Caki2 (cell line): ENCODE data around the gene EDARADD. TPM values are rescaled to one million over a fixed set of nuclear protein-coding genes. Genes with fewer than 3 reads are reported as not detected.

ENCODE experiments used
- DNase-seq: peaks from one replicate; pipeline ENCODE4 v3.0.0-alpha.2; 2015; ENCODE audit warnings: low read depth
- in situ Hi-C: cut with HindIII; loops from 2 replicates; pipeline ENCODE4 v1.10.0; 2016; ENCODE audit warnings: low sequenced_read_pairs, low pct_unique_long_range_greater_than_20kb, mixed read lengths
- total RNA-seq: library from RNA; depleted of rRNA; stranded (reverse); fragments of >200 nt; shearing (Covaris generic); gene quantifications from 2 replicates; pipeline ENCODE4 v1.2.3, GENCODE V29; 2014; ENCODE audit warnings: low replicate concordance

Gene EDARADD
- total RNA-seq, 1 experiment from 2014 or later = not detected

DNA sequence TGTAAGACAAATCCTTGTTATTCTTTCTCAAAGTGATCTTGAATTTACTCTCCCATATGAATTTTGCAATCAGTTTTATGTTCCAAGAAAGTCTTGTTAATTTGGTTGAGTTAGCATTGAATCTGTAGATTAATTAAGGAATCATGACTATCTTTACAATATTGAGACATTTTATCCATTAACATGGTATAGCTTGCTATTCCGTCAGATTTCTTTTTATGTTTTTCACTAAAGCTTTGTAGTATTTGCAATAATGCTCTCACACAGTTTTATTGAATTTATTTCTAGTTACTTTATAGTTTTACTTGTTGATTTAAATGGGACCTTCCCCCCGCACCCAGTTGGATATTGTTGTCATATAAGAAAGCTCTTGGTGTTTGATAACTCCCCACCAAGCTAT lies 5.8 kb upstream of the EDARADD start:
- no peak for DNase-seq
- in situ Hi-C loops = loop anchor here (10.0 kb wide), 1 partner anchor 106 kb away; no protein-coding TSS in a partner anchor

DNA sequence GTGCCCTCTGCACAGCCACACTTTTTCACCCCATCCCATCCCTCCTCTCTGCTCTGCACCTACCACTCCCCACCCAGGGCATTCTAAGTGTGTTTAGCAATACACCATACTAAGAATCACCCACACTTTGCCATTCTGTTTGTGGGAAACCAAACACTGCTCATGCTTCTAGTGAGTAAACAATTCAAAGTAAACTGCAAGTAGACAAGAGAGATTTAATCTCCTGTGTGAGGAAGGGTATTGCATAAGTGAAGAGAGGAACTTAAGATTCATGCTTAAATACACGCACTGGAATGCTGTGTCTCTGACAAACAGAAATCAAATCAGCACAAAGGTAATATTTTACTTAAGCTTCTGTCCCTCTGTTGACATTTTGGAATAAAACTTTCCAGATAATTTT lies 4.8 kb upstream of the EDARADD start:
- in situ Hi-C loops = loop anchor here (10.0 kb wide), 1 partner anchor 106 kb away; no protein-coding TSS in a partner anchor
- no peak for DNase-seq

DNA sequence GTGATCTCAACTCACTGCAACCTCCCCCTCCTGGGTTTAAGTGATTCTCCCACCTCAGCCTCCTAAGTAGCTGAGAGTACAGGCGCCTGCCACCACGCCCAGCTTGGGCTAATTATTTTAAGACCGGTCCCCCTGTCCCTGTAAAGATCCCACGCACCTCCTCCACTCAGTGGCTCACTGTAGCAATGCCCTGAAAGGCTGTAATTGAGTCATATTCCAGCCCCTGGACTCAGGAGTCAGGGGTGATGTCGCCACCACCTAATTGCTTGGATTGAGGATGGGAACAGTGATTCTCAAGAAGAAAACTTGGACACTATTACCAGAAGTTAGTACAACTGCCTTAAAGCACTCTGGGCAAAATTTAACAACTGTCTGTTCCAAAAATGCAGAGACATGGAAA lies 3.1 kb upstream of the EDARADD start:
- in situ Hi-C loops = no loop called here
- no peak for DNase-seq

DNA sequence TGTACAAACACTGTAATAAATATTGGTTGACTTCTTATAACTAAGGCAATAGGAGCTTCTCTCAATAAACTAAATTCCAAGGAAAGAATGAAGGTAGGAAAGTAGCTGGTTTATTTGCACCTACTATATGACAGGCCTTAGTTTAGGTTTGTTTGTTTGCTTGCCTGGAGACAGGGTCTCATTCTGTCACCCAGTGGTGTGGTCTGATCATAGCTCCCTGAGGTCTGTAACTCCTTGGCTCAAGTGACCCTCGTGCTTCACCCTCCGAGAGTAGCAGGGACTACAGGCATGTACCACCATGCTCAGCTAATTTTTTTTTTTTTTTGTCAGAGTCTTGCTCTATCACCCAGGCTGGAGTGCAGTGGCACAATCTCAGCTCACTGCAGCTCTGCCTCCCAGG lies 1.9 kb upstream of the EDARADD start:
- in situ Hi-C loops = no loop called here

DNA sequence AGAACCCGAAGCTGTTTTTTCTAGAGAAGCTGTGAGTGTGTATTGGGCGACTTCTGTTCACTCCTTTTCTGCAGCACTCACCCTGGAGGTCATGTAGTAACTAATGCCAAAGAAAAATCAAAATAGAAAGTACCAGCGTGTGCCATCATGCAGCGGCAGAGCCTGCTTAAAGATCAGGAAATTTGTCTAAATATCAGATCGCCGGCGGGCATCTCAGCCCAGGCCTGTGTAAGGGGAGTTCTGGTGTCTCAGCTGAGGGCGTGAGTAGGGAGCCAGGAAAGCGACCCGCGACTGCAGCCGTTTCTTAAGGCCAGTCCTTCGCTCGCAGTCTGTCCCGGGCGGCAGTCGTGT lies 768 bp downstream of the EDARADD start:
- peak; percentile 10 for DNase-seq
- in situ Hi-C loops = no loop called here

More for the DNA sequence above, 1.9 kb upstream of the EDARADD start:
- no peak for DNase-seq

DNA sequence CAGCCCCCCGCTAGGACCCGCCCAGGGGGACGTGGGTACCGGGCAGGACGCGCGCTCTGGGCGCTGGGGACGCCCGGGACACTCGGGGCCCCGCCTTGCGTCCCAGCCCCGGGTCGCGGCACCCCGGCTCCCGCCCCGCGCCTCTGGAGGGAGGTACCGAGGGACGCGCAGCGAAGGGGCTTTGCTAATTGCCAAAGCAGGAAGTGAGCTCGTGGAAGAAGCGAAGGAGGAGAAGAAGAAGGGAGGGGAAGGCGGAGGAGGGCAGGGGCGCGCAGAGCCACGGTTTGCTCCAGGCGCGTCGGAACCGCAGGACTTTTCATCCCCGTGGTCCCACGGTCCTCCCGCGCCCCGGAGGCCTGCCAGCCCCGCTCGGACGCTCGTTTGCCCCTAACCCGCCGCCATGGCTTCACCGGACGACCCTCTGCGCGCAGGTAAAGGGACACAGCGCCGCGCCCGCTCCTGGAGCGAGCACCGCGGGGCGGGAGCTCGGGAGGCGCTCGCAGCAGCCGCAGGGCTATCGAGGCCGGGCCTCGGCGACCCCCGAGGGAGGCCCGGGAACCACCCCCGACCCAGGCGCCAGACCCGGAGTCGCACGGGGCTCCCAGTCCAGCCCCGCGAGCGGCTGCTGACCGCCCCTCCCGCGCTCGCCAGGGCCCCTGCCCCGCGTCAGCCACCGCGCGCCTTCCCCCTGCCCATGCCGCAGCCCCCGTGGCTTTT lies 1.3 kb downstream of the EDARADD start:
- peak; percentile 9 for DNase-seq
- in situ Hi-C loops = no loop called here

DNA sequence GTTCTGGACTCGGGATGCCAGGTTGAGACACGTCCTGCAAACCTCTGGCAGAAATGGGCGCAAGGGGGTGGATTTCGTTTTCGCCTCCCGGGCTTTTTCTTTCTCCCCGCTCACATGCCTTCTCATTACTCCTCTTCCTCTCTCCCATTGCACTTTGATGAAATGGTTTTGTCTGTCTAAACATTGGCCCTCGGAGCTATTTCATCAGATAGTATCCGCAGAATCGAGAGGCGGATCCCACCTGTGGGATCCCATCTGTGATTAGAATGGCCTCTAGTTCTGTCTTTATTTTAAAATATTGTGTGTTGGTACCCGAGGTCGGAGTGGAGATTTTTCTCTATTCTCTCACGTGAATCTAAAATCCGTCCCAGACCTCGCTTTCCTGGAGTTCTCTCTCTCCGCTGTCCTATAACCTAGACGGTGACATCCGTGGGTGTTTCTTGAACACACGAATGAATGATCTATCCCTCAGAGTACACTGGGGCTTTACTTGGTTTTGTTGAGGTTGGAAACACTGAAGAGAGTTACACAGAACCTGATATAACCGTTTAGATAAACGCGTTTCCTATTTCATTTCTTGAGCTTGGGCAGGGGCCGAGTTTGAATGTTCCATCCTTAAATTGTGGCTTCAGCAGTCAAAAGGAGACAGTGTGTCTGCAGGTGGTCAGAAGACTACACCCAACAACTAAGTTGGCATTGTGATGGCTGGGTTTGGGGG lies 2.0 kb downstream of the EDARADD start:
- in situ Hi-C loops = no loop called here
- no peak for DNase-seq

DNA sequence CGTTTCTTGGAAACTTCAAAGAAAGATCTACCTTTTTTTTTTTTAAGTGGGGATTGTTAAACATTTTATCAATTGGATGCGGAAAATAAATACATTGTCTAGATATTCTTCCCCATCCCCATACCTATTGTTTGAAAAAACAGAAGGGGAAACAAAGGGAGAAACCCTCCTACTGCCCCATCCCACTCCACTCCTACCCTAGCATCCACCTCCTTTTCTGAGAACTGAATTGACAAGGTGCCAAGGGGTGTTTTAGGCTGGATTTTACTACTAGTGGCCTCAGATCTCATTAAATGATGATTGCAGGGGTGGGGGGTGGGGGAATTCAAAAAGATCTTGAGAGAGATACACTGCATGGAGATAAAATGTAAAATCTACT lies 2.6 kb downstream of the EDARADD start:
- DNase-seq = no peak
- in situ Hi-C loops = no loop called here

DNA sequence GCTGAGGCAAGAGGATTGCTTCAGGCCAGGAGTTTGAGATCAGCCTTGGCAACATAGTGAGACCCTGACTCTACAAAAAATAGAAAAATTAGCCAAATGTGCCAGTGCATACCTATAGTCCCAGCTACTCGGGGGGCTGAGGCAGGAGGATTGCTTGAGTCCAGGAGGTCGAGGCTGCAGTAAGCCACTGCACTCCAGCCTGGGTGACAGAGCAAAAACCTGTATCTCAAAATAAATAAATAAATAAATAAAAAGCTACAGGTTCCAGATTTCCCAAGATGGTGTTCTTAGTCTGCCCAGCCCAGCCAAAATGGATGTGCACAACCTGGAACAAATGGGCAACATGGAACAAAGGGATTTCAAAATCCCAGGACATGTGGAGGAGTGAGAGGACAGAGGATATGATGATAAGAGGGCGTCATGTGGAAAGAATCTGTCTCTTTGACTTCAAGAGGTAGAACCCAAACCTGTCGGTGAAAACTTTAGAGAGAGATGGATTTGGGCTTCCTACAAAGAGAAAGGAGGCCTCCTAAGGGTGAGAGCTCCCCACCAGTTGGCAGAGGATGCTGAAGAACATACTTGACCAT lies 3.2 kb downstream of the EDARADD start:
- DNase-seq = no peak
- in situ Hi-C loops = no loop called here

DNA sequence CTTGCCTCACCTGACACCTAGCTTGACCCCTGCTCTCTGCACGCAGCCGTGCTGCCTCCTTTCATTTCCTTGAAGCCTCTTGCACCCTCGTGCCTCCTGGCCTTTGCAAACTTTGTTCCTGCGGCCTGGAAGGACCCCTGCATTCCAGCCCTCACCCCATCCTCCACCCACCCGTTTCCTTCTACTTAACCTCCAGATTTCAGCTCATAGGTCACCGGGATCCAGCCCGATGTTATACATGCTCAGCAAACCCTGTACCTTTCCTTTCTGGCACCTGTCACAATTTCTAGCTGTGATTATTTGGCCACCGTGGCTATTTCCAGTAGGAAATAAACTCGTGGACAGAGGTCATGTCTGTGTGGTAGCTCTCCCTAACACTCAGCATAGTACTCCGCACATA lies 4.5 kb downstream of the EDARADD start:
- DNase-seq = no peak
- in situ Hi-C loops = no loop called here

DNA sequence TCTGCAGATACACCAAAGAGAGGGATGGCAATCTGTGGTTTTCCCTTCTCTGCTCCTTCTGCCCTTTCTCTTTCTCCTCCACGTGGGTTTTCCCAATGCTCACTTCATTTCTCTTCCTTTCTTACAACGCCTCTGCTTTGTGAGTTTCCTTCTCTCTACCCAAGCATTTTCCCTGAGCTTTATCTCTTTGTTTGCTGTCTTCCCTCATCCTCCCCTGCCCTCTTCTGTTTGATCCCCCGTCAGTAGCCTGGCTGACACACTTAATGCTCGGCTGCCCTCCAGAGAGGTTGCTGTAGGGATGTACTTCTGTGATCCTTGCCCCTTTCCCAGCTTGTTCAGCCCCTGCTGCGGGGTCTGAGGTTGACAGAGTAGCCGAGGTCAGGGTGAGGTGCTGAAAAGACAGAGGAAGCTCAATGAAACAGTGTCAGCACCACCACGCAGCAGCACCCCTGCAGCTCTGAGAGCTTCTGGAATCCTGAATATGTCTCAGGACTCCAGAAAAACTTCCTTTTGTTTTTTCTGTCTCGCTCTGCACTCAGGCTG lies 6.0 kb downstream of the EDARADD start:
- DNase-seq = no peak
- in situ Hi-C loops = no loop called here

DNA sequence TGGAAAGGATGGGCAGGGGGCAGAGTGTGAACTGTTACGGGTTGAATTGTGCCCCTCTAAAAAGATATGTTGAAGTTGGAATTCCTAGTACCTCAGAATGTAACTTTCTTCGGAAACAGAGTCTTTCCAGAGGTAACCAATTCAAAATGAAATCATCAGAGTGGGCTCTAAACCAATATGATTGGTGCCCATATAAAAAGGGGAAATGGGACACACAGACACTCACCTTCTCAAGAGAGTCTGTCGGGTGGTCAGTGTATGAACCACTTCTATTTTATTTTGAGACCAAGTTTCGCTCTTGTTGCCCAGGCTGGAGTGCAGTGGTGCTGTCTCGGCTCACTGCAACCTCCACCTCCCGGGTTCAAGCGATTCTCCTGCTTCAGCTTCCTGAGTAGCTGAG lies 7.6 kb downstream of the EDARADD start:
- in situ Hi-C loops = no loop called here
- no peak for DNase-seq

DNA sequence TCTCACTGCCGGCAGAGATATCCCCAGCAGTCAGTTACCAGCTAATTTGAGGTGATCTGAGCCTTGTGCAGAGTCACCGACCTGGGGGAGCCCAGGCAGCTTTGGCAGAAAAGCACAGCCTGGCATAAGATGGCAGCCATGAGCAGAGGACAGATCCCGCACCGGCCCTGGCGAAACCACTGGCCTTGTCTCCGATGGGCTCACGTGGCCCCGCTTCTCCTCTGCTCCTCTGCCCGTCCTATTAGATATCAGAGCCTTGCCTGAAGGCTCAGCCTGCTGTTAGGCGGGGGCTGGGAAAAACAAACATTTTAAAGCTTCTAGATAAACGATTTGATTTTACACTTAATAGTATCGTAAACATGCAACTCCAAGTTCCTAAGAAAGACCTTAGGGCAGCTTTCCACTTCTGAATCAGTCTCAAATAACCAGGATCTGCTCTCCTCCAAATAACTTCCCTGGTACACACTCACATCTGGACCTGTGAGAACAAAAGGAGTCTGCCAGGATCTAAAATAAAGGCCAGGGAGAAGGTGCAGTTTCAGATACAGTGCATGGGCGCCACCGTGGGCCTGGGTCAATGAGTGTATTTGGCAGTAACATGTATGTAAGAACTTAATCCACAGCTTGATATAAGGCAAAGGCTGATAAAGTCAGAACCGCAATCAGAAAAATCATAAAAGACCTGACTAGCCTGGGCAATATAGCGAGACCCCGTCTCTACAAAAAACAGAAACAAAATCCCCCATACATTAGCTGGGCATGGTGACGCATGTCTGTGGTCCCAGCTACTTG lies 10.0 kb downstream of the EDARADD start:
- in situ Hi-C loops = no loop called here
- DNase-seq = no peak

DNA sequence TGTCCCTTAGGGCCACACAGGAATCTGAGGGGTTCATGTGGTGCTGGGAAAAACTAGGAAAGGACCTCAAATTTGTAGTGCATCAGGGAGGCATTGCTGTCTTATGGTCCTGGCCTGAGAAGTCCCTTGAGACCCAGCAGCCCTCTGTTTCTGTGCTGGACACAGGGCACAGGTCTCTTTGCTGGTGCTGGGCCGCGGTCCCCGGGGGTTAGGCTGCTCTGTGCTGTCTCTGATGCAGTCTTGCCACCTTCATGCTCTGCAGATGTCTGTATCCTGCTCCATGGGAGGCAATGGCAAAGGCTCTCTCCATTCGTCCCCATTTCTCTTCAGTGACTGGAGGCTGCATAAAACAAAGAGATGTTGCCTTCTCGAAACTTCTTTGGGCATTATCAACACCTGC lies 13.0 kb downstream of the EDARADD start:
- in situ Hi-C loops = no loop called here
- no peak for DNase-seq

DNA sequence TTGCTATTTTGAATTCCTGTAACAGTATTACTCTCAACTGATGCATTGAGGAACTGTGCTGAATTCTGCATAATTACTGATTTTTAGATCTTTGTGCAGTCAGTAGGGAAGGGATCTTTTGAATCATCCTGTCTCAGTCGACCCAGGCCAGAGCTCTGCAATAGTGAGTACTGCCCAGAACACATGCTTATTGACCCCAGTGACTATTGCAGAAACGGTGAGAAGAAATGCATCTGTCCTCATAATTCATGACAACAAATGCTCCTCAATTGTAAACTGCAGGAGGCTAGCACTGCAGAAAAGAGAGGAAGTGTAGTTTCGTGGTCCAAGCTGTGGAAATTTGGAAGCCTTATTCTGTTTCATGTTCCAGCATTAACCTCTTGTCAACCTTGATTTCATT lies 19.6 kb downstream of the EDARADD start:
- in situ Hi-C loops = no loop called here
- no peak for DNase-seq

DNA sequence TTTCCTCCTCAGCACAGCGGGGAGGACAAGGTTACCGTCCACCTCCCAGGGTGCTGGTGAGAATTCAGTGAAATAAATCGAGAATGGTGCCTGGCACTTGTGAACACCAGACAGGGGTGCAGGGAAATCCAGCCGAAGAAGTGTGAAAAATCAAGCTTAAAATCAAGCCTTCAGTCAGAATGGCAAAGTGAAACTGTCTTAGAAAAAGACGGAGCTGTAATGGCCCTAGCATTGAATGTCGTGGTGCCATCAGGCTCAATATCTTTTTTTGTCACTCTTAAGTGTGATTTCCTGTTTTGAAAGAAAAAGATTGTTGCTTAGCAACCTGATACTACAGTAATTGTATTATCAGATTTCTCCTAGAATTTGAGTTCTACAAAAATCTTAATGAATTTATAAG lies 22.1 kb downstream of the EDARADD start:
- DNase-seq = no peak
- in situ Hi-C loops = no loop called here

DNA sequence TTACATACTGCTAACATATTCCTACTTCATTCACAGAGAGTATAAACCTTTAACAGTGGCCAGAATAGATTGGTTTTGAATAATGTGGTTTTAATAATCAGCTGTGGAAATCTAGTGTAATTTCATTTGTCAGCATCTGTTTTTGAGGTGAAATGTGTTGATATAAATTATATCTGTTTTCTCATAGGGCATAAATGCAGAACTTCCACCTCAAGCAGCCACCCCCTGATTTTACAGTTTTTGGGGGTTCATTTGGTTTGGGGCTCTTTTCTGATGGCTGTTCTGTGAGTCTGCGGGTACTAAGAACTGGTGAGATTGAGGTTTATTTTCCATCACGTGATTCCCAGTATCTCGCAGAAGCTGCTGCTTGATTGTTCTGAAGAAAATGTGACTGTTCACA lies 23.2 kb downstream of the EDARADD start:
- in situ Hi-C loops = no loop called here
- no peak for DNase-seq

DNA sequence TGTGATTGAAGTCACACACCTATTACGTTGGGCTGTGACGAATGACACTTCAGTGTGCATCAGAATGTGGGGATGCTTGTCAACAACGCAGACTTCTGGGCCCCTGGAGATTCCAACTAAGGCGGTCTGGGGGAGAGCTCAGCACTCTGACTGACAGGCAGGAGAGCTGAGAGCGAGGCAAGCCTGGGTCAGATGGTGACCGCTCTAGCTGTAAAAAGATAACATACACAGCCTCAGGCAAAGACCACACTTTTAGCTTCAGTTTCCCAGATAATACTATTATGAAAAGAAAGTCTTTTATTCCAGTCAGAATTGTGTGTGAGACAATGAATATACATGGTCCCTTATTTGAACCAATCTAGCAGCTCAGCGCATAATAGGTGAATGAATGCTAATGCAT lies 25.4 kb downstream of the EDARADD start:
- in situ Hi-C loops = no loop called here
- no peak for DNase-seq

DNA sequence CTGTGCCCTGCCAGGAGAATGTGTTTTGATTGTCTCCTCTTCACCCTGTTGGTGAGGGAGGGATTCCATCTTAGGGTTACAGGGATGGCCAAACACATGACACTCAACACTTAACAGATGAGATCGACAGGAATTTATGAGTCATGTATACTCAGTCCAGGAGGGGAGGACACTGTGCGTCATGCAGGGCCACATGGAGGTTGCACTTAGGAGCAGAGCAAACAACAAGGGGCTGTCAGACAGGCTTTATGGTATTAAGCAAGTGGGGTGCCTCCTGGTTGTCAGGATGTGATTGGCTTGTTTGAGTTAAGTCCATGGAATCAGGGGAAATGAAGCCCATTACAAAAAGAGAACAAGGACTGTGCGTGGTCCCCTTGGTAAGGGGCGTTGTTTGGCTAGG lies 26.9 kb downstream of the EDARADD start:
- in situ Hi-C loops = no loop called here
- DNase-seq = peak; percentile 54
